Epidermal melanocyte (primary cell): Measurements from ENCODE around the gene ATG7.
"Not testable (repeated sequence)": the region's sequence is repeated elsewhere in the genome, so short reads cannot be mapped to it uniquely, and the experiment has no call there.

Experiments
- DNase-seq: peaks from one replicate; pipeline ENCODE4 v3.0.0; 2011; ENCODE audit warnings: low spot score; ENCODE audit not compliant: insufficient read length

ATG7 gene

GRCh38 chr3:11459186-11459824 lies 187.1 kb downstream of the ATG7 start:
- no peak for DNase-seq

- no peak for DNase-seq
Measured at GRCh38 chr3:11461226-11461625, 189.0 kb downstream of the ATG7 start.

- DNase-seq: not testable (repeated sequence)
Measured at GRCh38 chr3:11462673-11463072, 190.5 kb downstream of the ATG7 start.

GRCh38 chr3:11463591-11463990 lies 191.4 kb downstream of the ATG7 start:
- no peak for DNase-seq

- DNase-seq: no peak
Measured at GRCh38 chr3:11464356-11464755, 192.2 kb downstream of the ATG7 start.

- DNase-seq: peak; percentile 66
Measured at GRCh38 chr3:11465744-11466616, 193.8 kb downstream of the ATG7 start.

- no peak for DNase-seq
Measured at GRCh38 chr3:11467875-11468274, 195.7 kb downstream of the ATG7 start.

GRCh38 chr3:11470031-11470853 lies 198.0 kb downstream of the ATG7 start:
- DNase-seq: no peak

GRCh38 chr3:11475324-11475723 lies 203.1 kb downstream of the ATG7 start:
- no peak for DNase-seq

- DNase-seq: no peak
Measured at GRCh38 chr3:11476735-11477144, 204.5 kb downstream of the ATG7 start.

GRCh38 chr3:11477407-11477911 lies 205.3 kb downstream of the ATG7 start:
- no peak for DNase-seq

- no peak for DNase-seq
Measured at GRCh38 chr3:11478167-11478566, 206.0 kb downstream of the ATG7 start.

GRCh38 chr3:11479221-11479620 lies 207.0 kb downstream of the ATG7 start:
- no peak for DNase-seq

- DNase-seq: no peak
Measured at GRCh38 chr3:11480663-11481298, 208.6 kb downstream of the ATG7 start.

- no peak for DNase-seq
Measured at GRCh38 chr3:11481556-11481955, 209.4 kb downstream of the ATG7 start.

- DNase-seq: no peak
Measured at GRCh38 chr3:11482021-11482420, 209.8 kb downstream of the ATG7 start.

GRCh38 chr3:11488356-11488755 lies 216.2 kb downstream of the ATG7 start:
- not testable (repeated sequence) for DNase-seq

- no peak for DNase-seq
Measured at GRCh38 chr3:11494131-11494916, 222.1 kb downstream of the ATG7 start.

- DNase-seq: no peak
Measured at GRCh38 chr3:11495948-11496557, 223.9 kb downstream of the ATG7 start.

- no peak for DNase-seq
Measured at GRCh38 chr3:11498177-11498576, 226.0 kb downstream of the ATG7 start.
